ENCODE measurements around the gene FAP. TPM values are rescaled to one million over a fixed set of nuclear protein-coding genes. Genes with fewer than 3 reads are reported as not detected.
A peak's percentile ranks its signal among the peaks of the same experiment; 100 is the strongest.

FAP gene
- total RNA-seq, 4 donors from 2014 or later = 2.1 to 16.7 (median 8.9) TPM

GRCh38 chr2:162126527-162126926 lies 116.7 kb downstream of the FAP start:
- no peaks in the 10 kb centered on the region for H3K4me1 ChIP-seq
- DNase-seq = no peak
- H3K27ac ChIP-seq = no peak overlapping the region
- no peaks in the 10 kb centered on the region for H3K27me3 ChIP-seq
- intact Hi-C loops (cut with DNase I) = loop anchor here (5.0 kb wide), 1 partner anchor 119 kb away; no protein-coding TSS in a partner anchor
- H3K4me3 ChIP-seq (replicated peaks in 1 of 3) = no peak overlapping the region
- no peak for TF ChIP-seq CTCF (IDR thresholded peaks at IDR 0.05)
- no peak for TF ChIP-seq POLR2A (IDR thresholded peaks at IDR 0.05)
- no peaks in the 10 kb centered on the region for H3K36me3 ChIP-seq
- 89 to 92% methylated on average over 2 of the region's 2 CpGs for WGBS, 2 donors
- H3K9me3 ChIP-seq = no peaks in the 10 kb centered on the region

DNA sequence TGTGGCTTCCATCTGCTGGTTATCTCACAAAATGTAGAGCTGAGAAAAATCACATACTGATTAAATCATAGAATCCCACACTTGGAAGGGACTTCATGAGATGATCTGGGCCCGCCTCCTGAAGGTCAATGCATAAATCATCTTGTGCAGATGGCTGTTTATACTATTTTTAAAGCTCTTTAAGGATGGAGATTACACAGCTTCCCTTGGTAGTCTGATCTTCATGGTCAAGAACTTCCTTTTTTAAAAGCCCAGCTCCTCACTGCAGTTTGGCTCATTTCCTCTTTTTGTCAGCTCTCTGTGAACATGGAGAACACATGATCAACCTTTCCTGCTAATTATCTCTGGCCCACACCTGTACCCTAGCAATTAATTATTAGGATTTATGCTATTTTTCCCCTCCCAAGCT lies 117.1 kb downstream of the FAP start:
- intact Hi-C loops (cut with DNase I) = loop anchor here (5.0 kb wide), 1 partner anchor 119 kb away; no protein-coding TSS in a partner anchor

GRCh38 chr2:162125138-162125537 lies 118.1 kb downstream of the FAP start:
- no peak overlapping the region for H3K4me3 ChIP-seq (replicated peaks in 1 of 3)
- no peaks in the 10 kb centered on the region for H3K4me1 ChIP-seq
- H3K27me3 ChIP-seq = no peaks in the 10 kb centered on the region
- TF ChIP-seq CTCF (IDR thresholded peaks at IDR 0.05) (no peak), POLR2A (IDR thresholded peaks at IDR 0.05) (no peak)
- intact Hi-C loops (cut with DNase I) = loop anchor here (5.0 kb wide), 1 partner anchor 118 kb away; no protein-coding TSS in a partner anchor
- WGBS, 2 donors = 70 to 78% methylated on average over 2 of the region's 2 CpGs
- H3K9me3 ChIP-seq = no peaks in the 10 kb centered on the region
- no peak for DNase-seq
- H3K27ac ChIP-seq = no peak overlapping the region
- no peaks in the 10 kb centered on the region for H3K36me3 ChIP-seq

More for the DNA sequence above, 117.1 kb downstream of the FAP start:
- DNase-seq = no peak
- Histone ChIP-seq H3K36me3 (no peaks in the 10 kb centered on the region), H3K27ac (no peak overlapping the region), H3K4me3 (replicated peaks in 1 of 3) (no peak overlapping the region), H3K9me3 (no peaks in the 10 kb centered on the region), H3K27me3 (no peaks in the 10 kb centered on the region), H3K4me1 (no peaks in the 10 kb centered on the region)
- TF ChIP-seq POLR2A (IDR thresholded peaks at IDR 0.05) = no peak
- TF ChIP-seq CTCF (IDR thresholded peaks at IDR 0.05) = no peak
- 58 to 64% methylated on average over 1 of the region's 1 CpG for WGBS, 2 donors

GRCh38 chr2:162123806-162124758 lies 119.2 kb downstream of the FAP start:
- Histone ChIP-seq H3K9me3 (no peaks in the 10 kb centered on the region), H3K27ac (no peak overlapping the region), H3K36me3 (no peaks in the 10 kb centered on the region), H3K4me3 (replicated peaks in 1 of 3) (no peak overlapping the region), H3K4me1 (peaks cover 0 to under 1% of the 10 kb centered on the region in 2 donors), H3K27me3 (no peaks in the 10 kb centered on the region)
- 29 to 31% methylated on average over 8 to 9 of the region's 9 CpGs for WGBS, 2 donors
- TF ChIP-seq CTCF (IDR thresholded peaks at IDR 0.05) (peak; percentile 30 to 83 (median 76)), POLR2A (IDR thresholded peaks at IDR 0.05) (no peak)
- intact Hi-C loops (cut with DNase I) = no loop called here
- DNase-seq = no peak

Other genes starting within 250 kb of the FAP start
- 10 to 100 TPM in 1 of 4 donors, 1 to 10 TPM in 3; 3.0 to 12.7 (median 4.4) TPM for gene DPP4, start 169.2 kb downstream of the FAP start, total RNA-seq
- gene GCG, start 91.2 kb downstream of the FAP start, total RNA-seq = not detected
- gene IFIH1, start 75.2 kb upstream of the FAP start, total RNA-seq = 10 to 100 TPM; 17.2 to 23.7 (median 20.8) TPM
- 10 to 100 TPM; 15.7 to 36.8 (median 31.6) TPM for gene GCA, start 100.7 kb upstream of the FAP start, total RNA-seq

Measured in thyroid gland (tissue), 4 donors.